ENCODE measurements around the gene ENDOV. TPM values are rescaled to one million over a fixed set of nuclear protein-coding genes. Genes with fewer than 3 reads are reported as not detected.

The ENDOV gene
- total and polyA plus RNA-seq, 2 of the 13 experiments (the other 11 are each of a cell fraction or from before 2014, with no cell fraction given), result 15.1 to 17.1 TPM

GRCh38 chr17:80415626-80416137 is 715 bp downstream of the ENDOV start (continued):
- TF ChIP-seq ZHX2 (IDR thresholded peaks at IDR 0.05; ENCODE audit: low read depth) (no peak), ZHX2 (CRISPR knock-in tag; IDR thresholded peaks at IDR 0.05; ENCODE audit: borderline replicate concordance) (no peak), GZF1 (CRISPR knock-in tag; IDR thresholded peaks at IDR 0.05) (no peak), ZFP91 (CRISPR knock-in tag; IDR thresholded peaks at IDR 0.05; ENCODE audit: borderline replicate concordance) (no peak), YEATS4 (CRISPR knock-in tag; IDR thresholded peaks at IDR 0.05; ENCODE audit: borderline replicate concordance) (no peak), SCMH1 (CRISPR knock-in tag; IDR thresholded peaks at IDR 0.05; ENCODE audit: borderline replicate concordance) (no peak), ZBTB2 (CRISPR knock-in tag; IDR thresholded peaks at IDR 0.05; ENCODE audit: low read depth) (0 out of 2 replicates have a peak, but pooled peaks have one; percentile 10), SOX6 (IDR thresholded peaks at IDR 0.05) (no peak), SOX6 (CRISPR knock-in tag; IDR thresholded peaks at IDR 0.05) (no peak), ZNF550 (CRISPR knock-in tag; IDR thresholded peaks at IDR 0.05; ENCODE audit: borderline replicate concordance) (0 out of 2 replicates have a peak, but pooled peaks have one; percentile 0), CTCF (CRISPR knock-in tag; IDR thresholded peaks at IDR 0.05) (0 out of 2 replicates have a peak, but pooled peaks have one; percentile 6), ZBTB21 (CRISPR knock-in tag; IDR thresholded peaks at IDR 0.05) (no peak), MNT (IDR thresholded peaks at IDR 0.05) (no peak), ZNF44 (CRISPR knock-in tag; IDR thresholded peaks at IDR 0.05) (no peak), ZNF3 (CRISPR knock-in tag; IDR thresholded peaks at IDR 0.05) (no peak), ZNF326 (CRISPR knock-in tag; IDR thresholded peaks at IDR 0.05; ENCODE audit: borderline replicate concordance) (0 out of 2 replicates have a peak, but pooled peaks have one; percentile 37), MEIS1 (CRISPR knock-in tag; IDR thresholded peaks at IDR 0.05; ENCODE audit: borderline replicate concordance) (0 out of 2 replicates have a peak, but pooled peaks have one; percentile 79), ZMYM3 (CRISPR knock-in tag; IDR thresholded peaks at IDR 0.05) (peak; percentile 18; the same call in 1 of the 2 replicates)
